Measurements from ENCODE around the gene ARL3. TPM values are rescaled to one million over a fixed set of nuclear protein-coding genes. Genes with fewer than 3 reads are reported as not detected.

Gene ARL3
- polyA plus RNA-seq, 1 donor: 12.5 TPM

DNA sequence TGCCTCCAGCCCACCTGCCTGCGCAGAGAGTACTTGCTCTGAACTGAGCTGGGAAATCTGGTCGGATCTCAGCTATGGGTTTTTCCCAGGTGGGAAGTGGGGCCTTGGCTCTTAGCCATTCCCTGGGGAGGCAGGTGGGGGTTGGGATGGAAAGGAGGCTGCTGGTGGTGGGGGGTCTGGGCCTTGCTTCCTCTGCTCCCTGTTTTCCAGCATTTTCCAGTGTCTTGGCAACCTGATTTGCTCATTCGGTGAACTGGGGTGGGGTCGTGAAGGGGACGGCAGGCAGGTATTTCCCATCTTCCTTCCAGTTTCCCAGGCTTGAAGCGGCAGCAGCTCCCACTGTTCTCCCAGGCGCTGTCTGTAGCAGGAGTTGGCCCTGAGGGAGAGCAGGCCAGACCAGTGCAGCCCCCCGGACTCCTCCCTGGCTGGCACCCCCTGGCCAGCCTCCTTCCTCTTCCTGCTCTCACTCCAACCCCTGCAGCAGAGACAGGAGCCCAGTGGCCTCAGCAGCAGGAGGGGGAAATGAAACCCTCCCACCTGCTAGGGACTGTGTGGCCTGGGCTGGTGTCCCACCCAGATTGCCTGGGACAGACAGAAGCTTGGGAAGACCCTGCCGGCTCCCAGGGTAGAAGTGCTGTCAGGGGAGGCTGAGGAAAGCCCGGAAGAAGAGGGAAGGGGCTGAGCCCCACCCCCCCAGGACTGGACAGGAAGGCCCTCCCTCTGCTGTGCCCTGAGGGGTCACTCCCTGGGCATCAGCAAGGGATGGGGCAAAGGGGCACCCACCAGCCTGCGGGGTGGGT is 63.3 kb downstream of the ARL3 start:
- DNase-seq: no peak

DNA sequence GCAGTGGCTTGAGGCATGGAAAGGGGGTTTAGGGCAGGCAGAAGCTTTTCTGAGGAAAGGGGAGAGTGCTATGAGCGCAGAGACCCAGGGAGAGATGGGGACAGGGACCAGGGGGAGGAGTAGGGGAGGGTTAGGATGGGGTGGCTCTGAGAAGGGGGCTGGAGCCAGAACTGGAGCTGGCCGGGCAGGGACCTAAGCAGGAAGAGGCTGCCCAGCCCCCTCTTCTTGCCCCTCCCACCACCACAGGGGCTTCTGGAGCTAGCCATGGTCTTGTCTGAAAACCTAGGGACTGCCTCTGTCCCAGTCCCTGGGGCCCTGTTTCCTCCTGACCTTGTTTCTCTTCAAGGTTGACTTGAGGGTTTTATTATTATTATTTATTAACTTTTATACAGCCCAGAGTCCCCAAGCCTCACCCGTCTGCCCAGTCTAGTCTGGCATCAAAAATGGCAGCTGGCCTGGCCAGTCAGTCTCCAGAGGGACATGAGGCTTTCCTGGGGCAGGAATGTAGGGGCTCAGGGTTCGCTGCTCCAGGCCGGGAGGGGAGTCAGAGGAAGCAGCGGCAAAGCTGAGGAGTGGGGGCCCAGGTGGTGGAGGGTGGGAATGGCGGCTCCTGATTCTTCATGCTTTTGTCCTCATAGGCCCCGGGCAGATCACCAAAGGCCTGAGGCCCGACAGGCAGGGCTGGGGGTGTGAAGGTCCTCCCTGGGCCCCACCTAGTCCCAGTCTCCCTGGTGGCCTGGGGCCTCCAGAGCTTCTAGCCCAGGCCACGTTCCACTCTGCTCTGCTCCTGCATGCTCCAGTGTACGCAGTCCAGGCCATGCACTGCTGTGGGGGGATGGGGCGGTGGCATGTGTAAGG is 64.2 kb downstream of the ARL3 start:
- no peak for DNase-seq

DNA sequence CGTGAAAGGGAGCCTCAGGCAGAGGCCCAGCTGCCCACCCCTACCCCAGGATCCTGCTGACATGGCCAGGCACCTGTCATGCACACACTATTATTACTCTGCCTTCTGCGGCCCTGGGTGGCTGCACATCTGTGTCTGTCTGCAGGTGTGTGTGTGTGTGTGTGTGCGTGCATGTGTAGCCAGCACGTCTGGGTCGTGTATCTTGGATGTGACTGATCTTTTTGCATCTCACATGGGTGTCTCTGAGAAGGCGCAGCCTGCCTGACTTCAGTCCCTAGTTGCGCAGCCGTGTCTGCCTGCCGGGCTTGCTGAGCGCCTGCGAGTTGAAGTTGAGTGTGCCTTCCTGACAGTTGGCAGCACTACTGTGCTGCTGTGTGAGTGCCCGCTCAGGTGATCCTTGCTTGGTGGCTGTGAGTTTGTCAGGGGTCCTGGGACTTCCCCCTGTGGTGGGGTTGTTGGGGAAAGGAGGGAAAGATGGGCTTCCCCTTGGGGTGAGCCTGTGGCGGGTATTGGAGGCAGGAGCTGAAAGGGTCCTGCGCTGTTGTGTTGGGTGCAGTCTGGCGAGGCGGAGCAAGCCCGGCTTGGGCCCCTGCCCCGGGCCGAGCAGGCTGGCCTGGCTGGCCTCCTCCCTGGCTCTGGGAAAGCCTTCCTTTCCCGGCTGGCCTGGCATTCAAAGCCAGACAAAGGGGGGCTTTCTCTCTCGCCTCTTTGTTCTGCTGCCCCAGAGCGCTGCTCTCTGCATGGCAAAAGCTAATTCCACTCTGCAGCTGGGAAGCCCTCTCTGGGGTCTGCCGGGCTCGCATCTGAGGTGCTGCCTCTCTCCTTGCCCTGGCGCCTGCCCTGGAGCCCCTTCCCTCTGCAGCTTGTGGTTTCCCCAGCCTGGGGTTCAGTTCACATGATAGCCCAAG is 65.1 kb downstream of the ARL3 start:
- DNase-seq: no peak

DNA sequence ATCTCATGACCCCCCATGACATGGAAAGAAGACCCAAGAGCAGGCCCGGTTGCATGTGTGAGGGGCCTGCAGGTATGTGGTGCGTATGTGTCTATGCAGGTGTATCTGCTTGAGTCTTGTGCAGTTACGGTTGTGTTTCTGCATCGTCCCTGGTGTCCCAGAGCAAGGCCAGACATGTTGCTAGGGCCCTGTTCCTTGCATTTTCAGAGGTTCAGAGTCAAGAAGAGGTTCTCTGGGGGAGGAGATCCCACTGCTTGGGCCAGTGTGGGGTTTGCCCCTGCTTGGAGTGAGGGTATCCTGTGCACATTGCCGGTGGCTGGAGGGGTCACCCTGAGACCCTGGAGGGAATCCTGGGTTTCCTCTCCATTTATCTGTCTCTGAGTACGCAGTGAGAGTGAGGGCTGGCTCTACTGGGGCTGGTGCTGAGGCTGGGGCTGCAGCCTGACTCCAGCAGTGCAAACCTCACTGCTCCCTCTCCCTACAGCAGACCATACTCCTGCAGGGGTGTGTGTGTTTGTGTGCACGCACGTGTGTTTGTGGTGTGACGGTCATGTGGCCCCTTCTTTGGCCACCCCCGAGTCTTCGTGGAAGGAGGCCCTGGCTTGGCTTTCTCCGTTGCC is 65.8 kb downstream of the ARL3 start:
- no peak for DNase-seq

DNA sequence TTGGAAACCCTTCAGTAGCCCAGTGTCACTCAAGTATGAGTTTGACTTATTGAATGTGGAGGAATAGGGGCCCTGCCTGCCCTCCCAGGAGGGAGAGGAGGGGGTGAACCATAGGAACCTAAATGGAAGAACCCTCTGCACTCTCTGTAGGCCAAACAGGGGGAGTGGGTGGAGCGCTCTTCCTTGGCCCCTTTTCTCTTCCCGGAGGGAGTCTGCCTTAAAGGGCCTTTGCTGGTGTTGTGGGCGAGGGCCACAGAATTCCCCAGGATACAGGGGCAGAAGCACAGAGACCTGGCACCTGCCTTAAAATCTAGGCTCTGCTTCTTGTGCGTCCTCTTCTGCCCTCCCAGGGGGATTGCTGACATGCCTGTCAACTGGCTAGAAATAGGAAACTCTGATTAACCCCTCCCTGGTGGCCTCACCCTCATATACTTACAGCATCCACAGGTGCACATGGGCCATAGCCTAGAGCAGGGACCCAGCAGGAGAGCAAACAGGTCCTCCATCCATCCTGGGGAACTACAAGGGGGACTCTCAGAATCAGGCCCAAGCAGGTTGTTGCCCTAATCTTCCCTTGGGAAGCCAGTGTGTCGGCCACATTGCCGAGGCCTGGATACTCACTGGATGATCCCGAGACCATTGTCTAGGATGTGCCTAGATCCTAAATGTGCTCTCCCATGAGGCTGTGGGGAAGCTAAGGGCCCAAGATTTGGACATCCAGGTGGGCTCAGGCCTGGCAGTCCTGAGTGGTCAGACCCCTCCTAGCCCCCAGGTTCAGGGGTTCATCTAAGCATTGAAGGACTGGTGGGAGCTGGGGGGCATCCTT is 66.5 kb downstream of the ARL3 start:
- DNase-seq: no peak

DNA sequence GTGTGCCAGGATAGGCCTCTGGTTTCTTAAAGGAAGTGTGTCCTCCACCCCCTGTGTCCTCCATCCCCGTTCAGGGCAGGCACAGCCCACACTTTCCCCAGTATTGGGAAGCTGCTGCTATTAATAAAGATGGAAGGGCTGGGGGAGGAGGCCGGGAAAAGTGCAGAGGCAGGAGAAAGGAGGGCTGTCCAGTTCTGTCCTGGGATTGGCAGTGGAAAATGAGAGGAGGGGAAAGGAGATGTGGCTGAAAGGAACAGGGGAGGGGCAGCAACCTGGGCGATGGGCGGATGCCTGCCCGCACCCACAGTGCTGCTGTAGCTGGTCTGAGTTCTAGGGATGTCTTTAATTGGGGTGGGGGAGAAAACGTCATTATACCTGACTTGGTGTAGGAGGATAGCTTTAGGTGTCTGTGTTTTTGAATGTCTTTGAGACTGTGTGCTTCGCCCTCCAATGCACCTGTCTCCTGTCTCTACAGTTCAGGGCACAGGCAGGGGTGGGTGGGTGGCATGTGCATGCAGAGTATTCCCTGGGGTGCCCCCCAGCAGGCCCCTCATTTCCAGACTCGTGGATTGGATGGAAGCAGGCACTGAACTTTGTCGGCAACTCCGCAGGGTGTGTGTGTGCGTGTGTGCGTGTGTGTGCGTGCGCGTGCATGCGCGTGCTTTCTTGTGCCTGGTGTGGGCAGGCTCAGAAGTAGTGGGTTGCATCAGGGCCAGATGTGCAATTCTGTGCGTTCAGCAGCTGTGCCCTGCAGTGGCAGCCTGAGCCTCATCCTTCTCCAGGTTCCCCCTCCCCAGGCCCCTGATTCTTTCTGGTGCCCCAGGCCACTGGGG is 67.4 kb downstream of the ARL3 start:
- peak; percentile 73 for DNase-seq

DNA sequence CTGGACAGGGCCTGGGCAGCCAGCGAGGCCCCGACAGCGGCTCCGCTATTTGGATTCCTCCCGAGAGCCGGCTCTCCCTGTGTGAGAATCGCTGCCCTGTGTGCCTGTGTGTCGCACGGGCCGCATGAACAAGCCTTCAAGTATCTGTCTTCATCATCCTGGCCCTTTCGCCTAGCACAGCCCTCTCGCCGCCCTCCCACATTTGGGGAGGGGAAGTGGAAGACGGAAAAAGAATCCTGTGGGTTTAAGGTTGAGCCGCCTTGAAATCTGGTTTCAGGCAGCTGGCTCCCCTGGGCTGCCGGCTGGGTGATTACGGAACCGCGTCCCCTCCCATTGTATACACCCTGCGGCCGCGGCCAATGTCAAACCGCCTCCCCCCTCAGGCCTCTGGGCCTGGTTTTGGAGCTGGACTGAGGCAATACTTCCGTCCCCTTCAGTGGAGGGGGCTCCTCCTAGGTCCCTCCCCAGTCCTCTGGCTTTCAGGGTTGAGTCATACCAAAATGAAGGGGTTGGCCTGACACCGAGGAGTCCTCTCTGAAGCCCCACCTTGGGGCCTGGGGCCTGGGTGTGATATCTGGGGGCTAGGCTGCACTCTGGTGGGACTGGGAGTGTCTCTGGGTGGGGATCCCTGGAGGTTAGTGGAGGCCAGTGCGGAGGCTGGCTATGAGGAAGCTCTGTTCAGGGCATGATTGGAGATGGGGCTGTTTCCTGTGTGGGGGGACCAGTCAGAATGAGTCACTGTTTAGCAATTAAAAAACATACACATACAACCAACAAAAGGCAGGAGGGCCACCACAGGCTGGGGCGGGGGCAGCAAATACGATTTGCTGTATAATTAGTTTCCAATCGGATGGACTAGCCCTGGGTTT is 68.2 kb downstream of the ARL3 start:
- peak; percentile 93 for DNase-seq

DNA sequence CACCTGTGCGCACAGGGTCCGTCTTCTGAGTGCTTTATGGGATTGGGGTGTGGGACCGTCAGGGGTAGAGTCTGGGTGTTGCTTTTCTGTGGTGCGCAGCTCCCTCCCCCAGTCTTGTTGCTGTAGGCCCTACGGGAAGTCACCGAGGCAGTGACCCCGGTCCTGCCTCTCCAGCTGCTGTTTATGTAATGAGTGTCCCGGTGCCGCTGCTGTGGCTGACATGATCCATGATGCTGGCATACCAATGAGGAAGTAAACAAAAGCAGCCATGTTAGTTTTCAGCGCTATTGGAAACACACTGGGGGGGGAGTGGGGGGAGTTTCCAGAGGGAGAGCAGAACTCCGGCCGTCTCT is 68.8 kb downstream of the ARL3 start:
- DNase-seq: peak; percentile 82

DNA sequence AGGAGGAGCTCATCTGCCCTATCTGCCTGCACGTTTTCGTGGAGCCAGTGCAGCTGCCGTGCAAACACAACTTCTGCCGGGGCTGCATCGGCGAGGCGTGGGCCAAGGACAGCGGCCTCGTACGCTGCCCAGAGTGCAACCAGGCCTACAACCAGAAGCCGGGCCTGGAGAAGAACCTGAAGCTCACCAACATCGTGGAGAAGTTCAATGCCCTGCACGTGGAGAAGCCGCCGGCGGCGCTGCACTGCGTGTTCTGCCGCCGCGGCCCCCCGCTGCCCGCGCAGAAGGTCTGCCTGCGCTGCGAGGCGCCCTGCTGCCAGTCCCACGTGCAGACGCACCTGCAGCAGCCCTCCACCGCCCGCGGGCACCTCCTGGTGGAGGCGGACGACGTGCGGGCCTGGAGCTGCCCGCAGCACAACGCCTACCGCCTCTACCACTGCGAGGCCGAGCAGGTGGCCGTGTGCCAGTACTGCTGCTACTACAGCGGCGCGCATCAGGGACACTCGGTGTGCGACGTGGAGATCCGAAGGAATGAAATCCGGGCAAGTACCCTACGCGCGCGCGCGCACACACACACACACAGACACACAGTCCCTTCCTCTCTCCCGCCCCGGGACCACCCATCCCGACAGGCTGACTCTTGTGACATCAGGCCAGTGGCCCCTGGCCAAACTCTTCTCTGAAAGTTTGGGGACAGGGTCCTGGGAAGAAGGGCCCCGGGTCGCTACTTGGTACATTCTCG is 69.4 kb downstream of the ARL3 start:
- DNase-seq: peak; percentile 80

DNA sequence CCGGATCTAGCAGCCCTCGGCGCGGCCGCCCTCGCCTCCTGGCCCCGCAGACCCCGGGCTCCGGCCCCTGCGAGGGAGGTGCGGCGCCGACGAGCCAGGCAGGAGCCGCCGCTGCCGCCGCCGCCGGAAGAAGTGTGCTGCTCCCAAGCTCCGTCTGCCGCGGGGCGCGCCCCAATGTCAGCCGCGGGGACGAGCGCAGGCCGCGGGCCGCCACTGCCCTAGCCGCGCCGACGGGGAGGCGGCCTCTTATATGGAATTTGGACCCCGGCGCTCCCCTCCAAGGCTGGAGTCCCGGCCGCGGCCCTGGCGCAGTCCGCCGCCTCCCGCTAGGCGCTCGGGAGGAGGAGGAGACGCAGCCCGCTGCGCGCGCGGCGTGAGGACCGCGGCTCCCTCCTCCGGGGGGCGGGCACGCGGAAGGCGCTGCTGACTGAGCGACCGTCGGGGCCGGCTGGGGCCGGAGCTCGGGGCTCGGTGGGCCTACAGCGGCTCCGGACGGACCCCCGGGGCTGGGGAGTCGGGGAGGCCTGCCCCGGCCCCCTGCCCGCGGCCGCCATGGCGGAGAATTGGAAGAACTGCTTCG is 70.0 kb downstream of the ARL3 start, which contains the start of gene TRIM8:
TSS of gene TRIM8 (plus strand) at position 414 of the 580 bp plus-strand sequence. CDS start at position 553, 139 bp downstream.
- no peak for DNase-seq

DNA sequence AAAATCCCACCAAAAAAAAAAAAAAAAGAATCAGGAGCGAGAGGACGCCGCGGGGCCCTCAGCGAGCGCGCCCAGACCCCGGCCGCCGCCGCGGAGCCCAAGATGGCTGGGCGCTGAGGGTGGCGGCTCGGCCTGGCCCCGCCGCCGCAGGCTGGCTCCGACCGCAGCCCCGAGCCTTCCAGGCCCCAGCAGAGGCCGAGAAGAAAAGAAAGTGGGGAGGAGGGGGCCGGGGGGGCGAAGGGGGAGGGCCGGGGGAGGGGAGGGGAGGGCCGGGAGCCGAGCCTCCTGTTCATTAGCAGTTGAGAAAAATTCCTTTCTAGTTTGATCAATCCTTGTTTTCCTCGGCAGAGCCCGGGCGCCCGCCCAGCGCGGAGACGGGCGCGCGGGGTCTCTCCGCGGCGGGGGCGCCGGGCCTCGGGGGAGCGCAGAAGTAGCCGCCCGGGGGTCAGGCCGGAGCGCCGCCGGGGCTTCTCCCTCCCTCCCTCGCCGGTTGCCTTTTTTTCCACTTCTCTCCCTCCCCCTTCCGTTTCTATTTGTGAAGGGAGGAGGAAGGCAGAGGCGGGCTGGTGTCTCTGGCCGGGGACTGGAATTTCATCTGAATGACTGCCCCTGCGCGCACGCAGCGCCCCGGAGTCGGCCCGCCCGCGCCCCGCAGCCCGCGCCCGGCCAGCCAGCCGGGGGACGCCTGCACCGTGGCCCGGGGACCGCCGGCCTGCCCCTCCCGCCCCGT is 70.7 kb downstream of the ARL3 start:
- peak; percentile 76 for DNase-seq

DNA sequence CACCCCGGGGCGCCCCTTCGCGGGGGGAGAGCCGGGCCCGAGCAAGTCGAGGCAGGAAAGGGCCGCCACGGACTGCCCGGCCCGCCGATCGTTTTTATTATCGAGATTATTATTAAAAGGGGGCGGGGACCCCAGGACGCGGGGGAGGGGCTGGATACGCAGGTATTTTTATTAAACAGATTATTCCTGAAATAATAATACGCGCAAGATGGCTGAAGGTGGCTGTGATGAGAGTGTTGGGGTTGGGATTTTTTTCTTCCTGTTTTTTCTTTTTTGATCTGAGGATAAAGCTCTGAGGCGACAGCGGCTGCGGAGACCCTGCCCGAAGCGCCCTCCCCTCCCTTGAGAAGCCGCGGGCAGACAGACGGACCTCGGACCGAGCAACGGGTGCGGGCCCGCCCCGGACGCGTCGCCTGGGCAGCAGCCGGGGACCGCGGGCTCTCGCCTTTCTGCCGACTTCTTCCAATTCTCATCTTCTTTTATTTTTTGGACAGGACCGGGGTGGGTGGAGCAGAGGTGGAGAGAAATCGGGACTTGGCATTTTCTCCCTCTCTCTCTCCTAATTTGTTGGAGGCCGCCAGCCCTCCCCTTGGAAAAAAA is 71.4 kb downstream of the ARL3 start:
- DNase-seq: peak; percentile 86

DNA sequence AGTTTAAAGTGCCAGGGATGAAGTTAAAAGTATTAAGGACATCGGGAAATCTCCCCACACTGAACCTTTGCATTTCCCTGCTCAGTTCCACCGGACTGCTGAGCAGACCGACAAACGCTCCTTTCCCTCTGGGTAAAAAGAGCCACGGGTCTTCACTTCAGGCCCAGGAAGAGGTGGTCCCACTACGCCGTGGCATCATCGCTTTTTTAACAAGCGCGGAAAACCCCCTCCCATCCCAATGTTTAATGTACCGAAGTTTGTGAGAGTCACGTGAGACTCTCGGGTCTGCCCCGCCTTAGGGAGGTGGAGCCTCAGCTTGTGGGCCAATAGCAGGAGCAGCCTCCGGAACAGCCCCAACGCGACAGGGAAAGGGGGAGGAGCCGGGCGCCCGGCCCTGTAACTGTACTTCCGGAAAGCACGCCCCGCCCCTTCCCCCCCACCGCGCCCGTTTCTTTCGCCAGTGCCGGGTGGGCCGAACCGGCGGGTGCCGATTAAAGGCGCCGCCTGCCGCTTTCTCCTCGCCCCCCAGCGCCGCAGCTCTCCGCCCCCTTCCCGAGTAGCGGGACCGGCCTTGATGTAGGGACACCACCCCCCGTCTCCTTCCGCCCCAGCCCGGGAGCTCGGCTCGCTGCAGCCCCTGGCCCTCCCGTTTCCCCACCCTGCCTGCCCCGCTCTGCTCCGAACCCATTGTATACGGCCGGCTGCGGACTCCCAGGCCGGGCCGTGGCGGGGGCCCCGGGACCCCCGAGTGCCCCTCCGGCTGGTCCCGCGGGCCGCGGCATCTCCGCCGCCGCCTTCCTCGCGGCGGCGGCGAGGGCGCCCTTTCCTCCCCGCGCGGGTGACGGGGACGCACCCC is 72.1 kb downstream of the ARL3 start:
- DNase-seq: peak; percentile 98

DNA sequence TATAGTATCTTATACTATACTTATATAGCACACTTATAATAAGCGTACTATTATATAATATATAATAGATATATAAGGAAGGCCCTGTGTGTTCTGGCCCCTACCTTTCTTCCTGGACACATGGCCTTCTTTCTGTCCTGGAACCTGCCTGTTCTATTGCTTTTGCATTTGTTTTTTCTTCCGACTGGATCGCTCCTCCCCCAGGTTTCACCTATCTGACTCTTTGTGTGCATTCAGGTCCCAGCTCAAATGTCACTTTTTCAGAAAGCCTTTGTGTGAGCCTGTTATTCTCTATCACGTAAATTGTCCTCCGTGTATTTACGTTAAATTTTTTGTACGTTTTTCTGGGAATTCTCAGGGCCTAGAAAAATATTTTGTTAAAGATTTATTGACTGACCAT is 72.8 kb downstream of the ARL3 start:
- no peak for DNase-seq

DNA sequence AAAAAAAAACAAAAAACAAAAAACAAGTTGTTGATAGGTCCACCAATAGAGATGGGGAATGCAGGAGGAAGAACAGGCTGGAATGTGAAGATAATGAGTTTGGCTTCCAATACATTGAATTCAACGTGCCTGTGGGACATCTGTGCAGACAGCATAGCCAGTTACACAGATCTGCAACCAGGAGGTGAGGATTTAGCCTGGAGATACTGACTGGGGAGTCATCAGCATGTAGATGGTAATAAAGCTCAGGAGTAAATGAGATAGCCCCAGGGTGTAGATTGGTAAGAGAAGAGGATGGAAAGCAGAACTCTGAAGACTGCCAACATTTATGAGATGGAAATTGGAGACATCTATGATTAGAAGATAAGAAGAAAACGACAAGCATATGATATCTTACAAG is 74.7 kb downstream of the ARL3 start:
- DNase-seq: no peak

DNA sequence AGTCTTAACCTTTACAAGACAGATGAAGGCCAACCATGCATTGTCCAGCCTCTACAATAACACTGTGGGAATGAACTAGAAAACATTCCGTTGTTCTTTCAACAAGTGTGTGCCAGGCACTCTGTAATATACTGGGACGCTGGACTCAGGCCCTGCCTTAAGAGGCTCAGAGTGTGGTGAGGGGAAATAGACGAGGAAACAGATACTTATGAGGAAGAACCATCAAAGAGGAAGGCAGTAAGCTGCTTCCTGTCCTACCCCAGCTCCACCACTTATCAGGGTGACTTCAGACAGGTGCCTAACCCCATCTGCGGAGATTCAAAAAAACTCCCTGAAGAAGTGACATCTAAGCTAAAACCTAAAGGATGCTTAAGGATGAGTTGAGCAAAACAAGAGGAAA is 78.8 kb downstream of the ARL3 start:
- no peak for DNase-seq

Data from hindlimb muscle (tissue), 1 donor.